Measurements from ENCODE around the gene PLXNA4.

PLXNA4 gene

DNA sequence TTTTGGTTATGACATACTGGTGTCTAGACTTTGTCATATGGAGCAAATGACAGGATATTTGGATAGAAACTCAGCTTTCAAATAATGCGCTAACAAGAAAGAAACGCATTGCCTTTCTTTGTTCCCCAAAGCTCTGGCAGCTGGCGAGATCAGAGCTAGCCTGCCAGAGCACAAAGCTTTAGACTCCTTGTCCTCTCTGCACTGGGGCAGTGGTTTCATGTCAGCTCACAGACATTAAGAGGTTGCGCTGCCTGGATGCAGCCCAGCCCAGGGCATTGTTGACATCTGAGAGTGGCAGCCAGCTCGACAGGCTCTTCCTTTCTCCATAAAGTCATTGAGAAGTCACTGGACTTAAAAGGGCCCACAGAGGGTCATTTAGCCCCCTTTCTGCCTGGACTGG is 212.0 kb downstream of the PLXNA4 start (continued):
- TF ChIP-seq, protein P1, sequence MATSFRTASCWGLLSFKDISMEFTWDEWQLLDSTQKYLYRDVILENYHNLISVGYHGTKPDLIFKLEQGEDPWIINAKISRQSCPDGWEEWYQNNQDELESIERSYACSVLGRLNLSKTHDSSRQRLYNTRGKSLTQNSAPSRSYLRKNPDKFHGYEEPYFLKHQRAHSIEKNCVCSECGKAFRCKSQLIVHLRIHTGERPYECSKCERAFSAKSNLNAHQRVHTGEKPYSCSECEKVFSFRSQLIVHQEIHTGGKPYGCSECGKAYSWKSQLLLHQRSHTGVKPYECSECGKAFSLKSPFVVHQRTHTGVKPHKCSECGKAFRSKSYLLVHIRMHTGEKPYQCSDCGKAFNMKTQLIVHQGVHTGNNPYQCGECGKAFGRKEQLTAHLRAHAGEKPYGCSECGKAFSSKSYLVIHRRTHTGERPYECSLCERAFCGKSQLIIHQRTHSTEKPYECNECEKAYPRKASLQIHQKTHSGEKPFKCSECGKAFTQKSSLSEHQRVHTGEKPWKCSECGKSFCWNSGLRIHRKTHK (tag by site-specific recombination; IDR thresholded peaks at IDR 0.05), result no peak
- TF ChIP-seq ZBTB1 (tag by site-specific recombination; IDR thresholded peaks at IDR 0.05), result no peak
- TF ChIP-seq, protein P2, sequence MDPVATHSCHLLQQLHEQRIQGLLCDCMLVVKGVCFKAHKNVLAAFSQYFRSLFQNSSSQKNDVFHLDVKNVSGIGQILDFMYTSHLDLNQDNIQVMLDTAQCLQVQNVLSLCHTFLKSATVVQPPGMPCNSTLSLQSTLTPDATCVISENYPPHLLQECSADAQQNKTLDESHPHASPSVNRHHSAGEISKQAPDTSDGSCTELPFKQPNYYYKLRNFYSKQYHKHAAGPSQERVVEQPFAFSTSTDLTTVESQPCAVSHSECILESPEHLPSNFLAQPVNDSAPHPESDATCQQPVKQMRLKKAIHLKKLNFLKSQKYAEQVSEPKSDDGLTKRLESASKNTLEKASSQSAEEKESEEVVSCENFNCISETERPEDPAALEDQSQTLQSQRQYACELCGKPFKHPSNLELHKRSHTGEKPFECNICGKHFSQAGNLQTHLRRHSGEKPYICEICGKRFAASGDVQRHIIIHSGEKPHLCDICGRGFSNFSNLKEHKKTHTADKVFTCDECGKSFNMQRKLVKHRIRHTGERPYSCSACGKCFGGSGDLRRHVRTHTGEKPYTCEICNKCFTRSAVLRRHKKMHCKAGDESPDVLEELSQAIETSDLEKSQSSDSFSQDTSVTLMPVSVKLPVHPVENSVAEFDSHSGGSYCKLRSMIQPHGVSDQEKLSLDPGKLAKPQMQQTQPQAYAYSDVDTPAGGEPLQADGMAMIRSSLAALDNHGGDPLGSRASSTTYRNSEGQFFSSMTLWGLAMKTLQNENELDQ (tag by site-specific recombination; IDR thresholded peaks at IDR 0.05; ENCODE audit: low read depth), result no peak
- TF ChIP-seq KLF7 (tag by site-specific recombination; IDR thresholded peaks at IDR 0.05; ENCODE audit: borderline replicate concordance), result no peak

DNA sequence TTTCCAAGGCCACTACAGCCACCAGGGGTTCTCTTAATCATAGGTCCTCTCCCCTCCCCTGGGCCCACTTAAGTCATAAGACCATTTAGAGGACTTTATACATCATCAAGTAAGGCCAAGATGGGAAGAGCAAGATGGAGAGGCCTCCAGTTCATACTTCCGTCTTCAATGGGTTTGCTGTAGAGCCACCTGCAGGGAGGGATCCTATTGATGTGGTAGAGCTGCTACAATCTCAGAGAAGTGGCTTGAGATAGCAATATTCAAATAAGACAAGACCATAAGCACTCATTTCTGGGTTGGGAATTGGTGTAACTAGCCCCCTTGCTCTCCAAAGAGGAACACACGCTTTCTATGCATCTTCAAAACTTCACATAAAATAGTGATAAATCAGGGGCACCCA is 214.2 kb downstream of the PLXNA4 start:
- peaks cover 3% of the 10 kb centered on the region; the same call in 1 of the 2 replicates for H3K4me1 ChIP-seq (ENCODE audit: control insufficient read depth, insufficient read depth, low read length)
- TF ChIP-seq, protein P3, sequence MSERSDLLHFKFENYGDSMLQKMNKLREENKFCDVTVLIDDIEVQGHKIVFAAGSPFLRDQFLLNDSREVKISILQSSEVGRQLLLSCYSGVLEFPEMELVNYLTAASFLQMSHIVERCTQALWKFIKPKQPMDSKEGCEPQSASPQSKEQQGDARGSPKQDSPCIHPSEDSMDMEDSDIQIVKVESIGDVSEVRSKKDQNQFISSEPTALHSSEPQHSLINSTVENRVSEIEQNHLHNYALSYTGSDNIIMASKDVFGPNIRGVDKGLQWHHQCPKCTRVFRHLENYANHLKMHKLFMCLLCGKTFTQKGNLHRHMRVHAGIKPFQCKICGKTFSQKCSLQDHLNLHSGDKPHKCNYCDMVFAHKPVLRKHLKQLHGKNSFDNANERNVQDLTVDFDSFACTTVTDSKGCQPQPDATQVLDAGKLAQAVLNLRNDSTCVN (tag by site-specific recombination; optimal IDR thresholded peaks at IDR 0.05), result no peak
- TF ChIP-seq ZNF776 (tag by site-specific recombination; IDR thresholded peaks at IDR 0.05; ENCODE audit: borderline replicate concordance) (no peak), ZNF23 (tag by site-specific recombination; IDR thresholded peaks at IDR 0.05; ENCODE audit: borderline replicate concordance) (no peak), ZNF48 (tag by site-specific recombination; IDR thresholded peaks at IDR 0.05) (no peak), ZNF747 (tag by site-specific recombination; IDR thresholded peaks at IDR 0.05) (no peak), BCL11B (tag by site-specific recombination; IDR thresholded peaks at IDR 0.05; ENCODE audit: low read depth) (no peak)
- TF ChIP-seq, protein P4, sequence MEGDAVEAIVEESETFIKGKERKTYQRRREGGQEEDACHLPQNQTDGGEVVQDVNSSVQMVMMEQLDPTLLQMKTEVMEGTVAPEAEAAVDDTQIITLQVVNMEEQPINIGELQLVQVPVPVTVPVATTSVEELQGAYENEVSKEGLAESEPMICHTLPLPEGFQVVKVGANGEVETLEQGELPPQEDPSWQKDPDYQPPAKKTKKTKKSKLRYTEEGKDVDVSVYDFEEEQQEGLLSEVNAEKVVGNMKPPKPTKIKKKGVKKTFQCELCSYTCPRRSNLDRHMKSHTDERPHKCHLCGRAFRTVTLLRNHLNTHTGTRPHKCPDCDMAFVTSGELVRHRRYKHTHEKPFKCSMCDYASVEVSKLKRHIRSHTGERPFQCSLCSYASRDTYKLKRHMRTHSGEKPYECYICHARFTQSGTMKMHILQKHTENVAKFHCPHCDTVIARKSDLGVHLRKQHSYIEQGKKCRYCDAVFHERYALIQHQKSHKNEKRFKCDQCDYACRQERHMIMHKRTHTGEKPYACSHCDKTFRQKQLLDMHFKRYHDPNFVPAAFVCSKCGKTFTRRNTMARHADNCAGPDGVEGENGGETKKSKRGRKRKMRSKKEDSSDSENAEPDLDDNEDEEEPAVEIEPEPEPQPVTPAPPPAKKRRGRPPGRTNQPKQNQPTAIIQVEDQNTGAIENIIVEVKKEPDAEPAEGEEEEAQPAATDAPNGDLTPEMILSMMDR (tag by site-specific recombination; IDR thresholded peaks at IDR 0.05), result no peak
- no peaks in the 10 kb centered on the region for H3K36me3 ChIP-seq (ENCODE audit: control insufficient read depth in 2 of 2, insufficient read depth in 1 of 2, low read length in 2 of 2)
- H3K27ac ChIP-seq (ENCODE audit: extremely low read depth, low read depth, low read length), result no peak overlapping the region
- no peak overlapping the region for H3K4me3 ChIP-seq (ENCODE audit: low read depth, low read length)
- no peaks in the 10 kb centered on the region for H3K9me3 ChIP-seq (ENCODE audit: control insufficient read depth, insufficient read depth, low read depth, low read length)
- ChIA-PET CTCF (no interaction called here), POLR2A (no interaction called here)

DNA sequence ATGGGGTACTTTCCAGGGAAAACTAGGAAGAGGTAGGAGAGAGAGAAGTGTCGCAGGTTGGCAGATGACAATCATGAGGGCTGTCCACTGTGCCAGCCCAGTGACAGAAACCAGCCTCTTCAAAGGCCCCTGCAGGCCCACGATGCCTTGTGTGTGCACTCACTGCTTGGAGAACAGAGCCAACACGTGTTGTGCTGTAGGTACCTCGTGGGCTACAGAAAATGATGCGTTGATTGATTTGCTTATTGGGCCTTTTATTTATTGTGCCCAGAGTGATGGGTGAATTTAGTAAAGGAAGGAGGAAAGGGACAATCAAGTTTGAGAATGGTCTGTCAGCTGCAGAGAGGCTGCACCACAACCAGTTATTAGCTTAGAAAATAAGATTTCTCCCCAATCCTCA is 215.1 kb downstream of the PLXNA4 start:
- no peak overlapping the region for H3K27ac ChIP-seq (ENCODE audit: extremely low read depth, low read depth, low read length)
- POLR2A ChIA-PET, result no interaction called here
- H3K9me3 ChIP-seq (ENCODE audit: control insufficient read depth, insufficient read depth, low read depth, low read length), result no peaks in the 10 kb centered on the region
- peaks cover 3% of the 10 kb centered on the region; the same call in 1 of the 2 replicates for H3K4me1 ChIP-seq (ENCODE audit: control insufficient read depth, insufficient read depth, low read length)
- no peak overlapping the region for H3K4me3 ChIP-seq (ENCODE audit: low read depth, low read length)
- CTCF ChIA-PET, result no interaction called here
- no peaks in the 10 kb centered on the region for H3K36me3 ChIP-seq (ENCODE audit: control insufficient read depth in 2 of 2, insufficient read depth in 1 of 2, low read length in 2 of 2)
- TF ChIP-seq, protein P5, sequence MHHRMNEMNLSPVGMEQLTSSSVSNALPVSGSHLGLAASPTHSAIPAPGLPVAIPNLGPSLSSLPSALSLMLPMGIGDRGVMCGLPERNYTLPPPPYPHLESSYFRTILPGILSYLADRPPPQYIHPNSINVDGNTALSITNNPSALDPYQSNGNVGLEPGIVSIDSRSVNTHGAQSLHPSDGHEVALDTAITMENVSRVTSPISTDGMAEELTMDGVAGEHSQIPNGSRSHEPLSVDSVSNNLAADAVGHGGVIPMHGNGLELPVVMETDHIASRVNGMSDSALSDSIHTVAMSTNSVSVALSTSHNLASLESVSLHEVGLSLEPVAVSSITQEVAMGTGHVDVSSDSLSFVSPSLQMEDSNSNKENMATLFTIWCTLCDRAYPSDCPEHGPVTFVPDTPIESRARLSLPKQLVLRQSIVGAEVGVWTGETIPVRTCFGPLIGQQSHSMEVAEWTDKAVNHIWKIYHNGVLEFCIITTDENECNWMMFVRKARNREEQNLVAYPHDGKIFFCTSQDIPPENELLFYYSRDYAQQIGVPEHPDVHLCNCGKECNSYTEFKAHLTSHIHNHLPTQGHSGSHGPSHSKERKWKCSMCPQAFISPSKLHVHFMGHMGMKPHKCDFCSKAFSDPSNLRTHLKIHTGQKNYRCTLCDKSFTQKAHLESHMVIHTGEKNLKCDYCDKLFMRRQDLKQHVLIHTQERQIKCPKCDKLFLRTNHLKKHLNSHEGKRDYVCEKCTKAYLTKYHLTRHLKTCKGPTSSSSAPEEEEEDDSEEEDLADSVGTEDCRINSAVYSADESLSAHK (tag by site-specific recombination; IDR thresholded peaks at IDR 0.05), result no peak
- no peak for TF ChIP-seq ZNF670 (tag by site-specific recombination; IDR thresholded peaks at IDR 0.05; ENCODE audit: low read depth)
- no peak for TF ChIP-seq ZNF544 (tag by site-specific recombination; IDR thresholded peaks at IDR 0.05)
- TF ChIP-seq ZNF610 (tag by site-specific recombination; IDR thresholded peaks at IDR 0.05; ENCODE audit: borderline replicate concordance), result no peak
- TF ChIP-seq, protein P6, sequence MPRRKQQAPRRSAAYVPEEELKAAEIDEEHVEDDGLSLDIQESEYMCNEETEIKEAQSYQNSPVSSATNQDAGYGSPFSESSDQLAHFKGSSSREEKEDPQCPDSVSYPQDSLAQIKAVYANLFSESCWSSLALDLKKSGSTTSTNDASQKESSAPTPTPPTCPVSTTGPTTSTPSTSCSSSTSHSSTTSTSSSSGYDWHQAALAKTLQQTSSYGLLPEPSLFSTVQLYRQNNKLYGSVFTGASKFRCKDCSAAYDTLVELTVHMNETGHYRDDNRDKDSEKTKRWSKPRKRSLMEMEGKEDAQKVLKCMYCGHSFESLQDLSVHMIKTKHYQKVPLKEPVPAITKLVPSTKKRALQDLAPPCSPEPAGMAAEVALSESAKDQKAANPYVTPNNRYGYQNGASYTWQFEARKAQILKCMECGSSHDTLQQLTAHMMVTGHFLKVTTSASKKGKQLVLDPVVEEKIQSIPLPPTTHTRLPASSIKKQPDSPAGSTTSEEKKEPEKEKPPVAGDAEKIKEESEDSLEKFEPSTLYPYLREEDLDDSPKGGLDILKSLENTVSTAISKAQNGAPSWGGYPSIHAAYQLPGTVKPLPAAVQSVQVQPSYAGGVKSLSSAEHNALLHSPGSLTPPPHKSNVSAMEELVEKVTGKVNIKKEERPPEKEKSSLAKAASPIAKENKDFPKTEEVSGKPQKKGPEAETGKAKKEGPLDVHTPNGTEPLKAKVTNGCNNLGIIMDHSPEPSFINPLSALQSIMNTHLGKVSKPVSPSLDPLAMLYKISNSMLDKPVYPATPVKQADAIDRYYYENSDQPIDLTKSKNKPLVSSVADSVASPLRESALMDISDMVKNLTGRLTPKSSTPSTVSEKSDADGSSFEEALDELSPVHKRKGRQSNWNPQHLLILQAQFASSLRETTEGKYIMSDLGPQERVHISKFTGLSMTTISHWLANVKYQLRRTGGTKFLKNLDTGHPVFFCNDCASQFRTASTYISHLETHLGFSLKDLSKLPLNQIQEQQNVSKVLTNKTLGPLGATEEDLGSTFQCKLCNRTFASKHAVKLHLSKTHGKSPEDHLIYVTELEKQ (tag by site-specific recombination; IDR thresholded peaks at IDR 0.05; ENCODE audit: borderline replicate concordance), result no peak
- TF ChIP-seq ZNF169 (tag by site-specific recombination; IDR thresholded peaks at IDR 0.05), result no peak
- no peak for TF ChIP-seq ZNF629 (tag by site-specific recombination; IDR thresholded peaks at IDR 0.05)

All from HEK293 (cell line).